ENCODE results near the gene GPC4. TPM values are rescaled to one million over a fixed set of nuclear protein-coding genes. Genes with fewer than 3 reads are reported as not detected.

Gene GPC4
- total and polyA plus RNA-seq, 4 donors, result 0.23 to 1.3 (median 0.71) TPM

DNA sequence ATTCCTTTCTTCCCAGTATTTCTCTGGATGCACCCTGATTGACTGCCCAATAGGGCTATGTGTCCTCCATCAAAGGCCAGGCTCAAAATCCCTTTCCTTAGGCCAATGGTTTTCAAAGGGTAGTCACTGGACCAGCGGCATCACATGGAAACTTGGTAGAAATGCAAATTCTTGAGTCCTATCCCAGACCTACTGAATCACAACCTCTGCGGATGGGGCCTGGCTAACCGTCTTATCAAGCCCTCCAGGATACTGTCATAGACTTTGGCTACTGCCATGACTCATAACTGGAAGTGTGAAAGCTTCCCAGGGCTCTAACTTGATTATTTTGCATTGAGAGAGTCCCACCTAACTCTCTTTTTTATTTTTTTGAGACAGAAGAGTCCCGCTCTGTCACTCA lies 125.2 kb downstream of the GPC4 start:
- H3K36me3 ChIP-seq (ENCODE audit: control insufficient read depth in 4 of 4, insufficient read depth in 3 of 4, low read depth in 1 of 4, low read length in 3 of 4), result no peaks in the 10 kb centered on the region
- no peaks in the 10 kb centered on the region for H3K4me1 ChIP-seq (ENCODE audit: control insufficient read depth in 4 of 4, insufficient read depth in 4 of 4, low read length in 3 of 4)
- no peak overlapping the region for H3K9ac ChIP-seq (ENCODE audit: low read depth in 1 of 2, low read length in 2 of 2)
- H3K27me3 ChIP-seq (ENCODE audit: control insufficient read depth in 4 of 4, insufficient read depth in 4 of 4, low read length in 3 of 4), result no peaks in the 10 kb centered on the region
- no peak for DNase-seq (ENCODE audit: low spot score)
- peaks cover 0 to 4% (median 0%) of the 10 kb centered on the region in 4 donors for H3K9me3 ChIP-seq (ENCODE audit: control insufficient read depth in 4 of 4, low read length in 3 of 4)
- WGBS, result 88% methylated on average over 4 of the region's 4 CpGs
- no peak overlapping the region for H3K4me3 ChIP-seq (ENCODE audit: low read depth in 1 of 3, low read length in 3 of 3)
- no peak for TF ChIP-seq GABPA (IDR thresholded peaks at IDR 0.05 in 1 of 2, conservative IDR thresholded peaks at IDR 0.05 in 1 of 2)
- no peak for TF ChIP-seq SP1 (IDR thresholded peaks at IDR 0.05)
- TF ChIP-seq HNF4G (IDR thresholded peaks at IDR 0.05), result no peak
- no peak for TF ChIP-seq TAF1 (conservative IDR thresholded peaks at IDR 0.05)
- TF ChIP-seq RAD21 (IDR thresholded peaks at IDR 0.05), result no peak
- TF ChIP-seq EGR1 (IDR thresholded peaks at IDR 0.05; ENCODE audit: low read depth in 2 of 2), result no peak
- TF ChIP-seq, protein P1, sequence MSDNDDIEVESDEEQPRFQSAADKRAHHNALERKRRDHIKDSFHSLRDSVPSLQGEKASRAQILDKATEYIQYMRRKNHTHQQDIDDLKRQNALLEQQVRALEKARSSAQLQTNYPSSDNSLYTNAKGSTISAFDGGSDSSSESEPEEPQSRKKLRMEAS (IDR thresholded peaks at IDR 0.05), result no peak
- TF ChIP-seq JUND (IDR thresholded peaks at IDR 0.05), result no peak
- no peak for TF ChIP-seq YY1 (IDR thresholded peaks at IDR 0.05)
- TF ChIP-seq, protein P2, sequence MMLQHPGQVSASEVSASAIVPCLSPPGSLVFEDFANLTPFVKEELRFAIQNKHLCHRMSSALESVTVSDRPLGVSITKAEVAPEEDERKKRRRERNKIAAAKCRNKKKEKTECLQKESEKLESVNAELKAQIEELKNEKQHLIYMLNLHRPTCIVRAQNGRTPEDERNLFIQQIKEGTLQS (IDR thresholded peaks at IDR 0.05), result no peak
- no peak for TF ChIP-seq HNF4A (conservative IDR thresholded peaks at IDR 0.05)
- no peak for TF ChIP-seq FOXA1 (IDR thresholded peaks at IDR 0.05)
- no peak for TF ChIP-seq NR2F2 (IDR thresholded peaks at IDR 0.05)
- no peak for TF ChIP-seq RXRA (IDR thresholded peaks at IDR 0.05)
- TF ChIP-seq, protein P3, sequence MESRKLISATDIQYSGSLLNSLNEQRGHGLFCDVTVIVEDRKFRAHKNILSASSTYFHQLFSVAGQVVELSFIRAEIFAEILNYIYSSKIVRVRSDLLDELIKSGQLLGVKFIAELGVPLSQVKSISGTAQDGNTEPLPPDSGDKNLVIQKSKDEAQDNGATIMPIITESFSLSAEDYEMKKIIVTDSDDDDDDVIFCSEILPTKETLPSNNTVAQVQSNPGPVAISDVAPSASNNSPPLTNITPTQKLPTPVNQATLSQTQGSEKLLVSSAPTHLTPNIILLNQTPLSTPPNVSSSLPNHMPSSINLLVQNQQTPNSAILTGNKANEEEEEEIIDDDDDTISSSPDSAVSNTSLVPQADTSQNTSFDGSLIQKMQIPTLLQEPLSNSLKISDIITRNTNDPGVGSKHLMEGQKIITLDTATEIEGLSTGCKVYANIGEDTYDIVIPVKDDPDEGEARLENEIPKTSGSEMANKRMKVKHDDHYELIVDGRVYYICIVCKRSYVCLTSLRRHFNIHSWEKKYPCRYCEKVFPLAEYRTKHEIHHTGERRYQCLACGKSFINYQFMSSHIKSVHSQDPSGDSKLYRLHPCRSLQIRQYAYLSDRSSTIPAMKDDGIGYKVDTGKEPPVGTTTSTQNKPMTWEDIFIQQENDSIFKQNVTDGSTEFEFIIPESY (IDR thresholded peaks at IDR 0.05), result no peak
- TF ChIP-seq, protein P4, sequence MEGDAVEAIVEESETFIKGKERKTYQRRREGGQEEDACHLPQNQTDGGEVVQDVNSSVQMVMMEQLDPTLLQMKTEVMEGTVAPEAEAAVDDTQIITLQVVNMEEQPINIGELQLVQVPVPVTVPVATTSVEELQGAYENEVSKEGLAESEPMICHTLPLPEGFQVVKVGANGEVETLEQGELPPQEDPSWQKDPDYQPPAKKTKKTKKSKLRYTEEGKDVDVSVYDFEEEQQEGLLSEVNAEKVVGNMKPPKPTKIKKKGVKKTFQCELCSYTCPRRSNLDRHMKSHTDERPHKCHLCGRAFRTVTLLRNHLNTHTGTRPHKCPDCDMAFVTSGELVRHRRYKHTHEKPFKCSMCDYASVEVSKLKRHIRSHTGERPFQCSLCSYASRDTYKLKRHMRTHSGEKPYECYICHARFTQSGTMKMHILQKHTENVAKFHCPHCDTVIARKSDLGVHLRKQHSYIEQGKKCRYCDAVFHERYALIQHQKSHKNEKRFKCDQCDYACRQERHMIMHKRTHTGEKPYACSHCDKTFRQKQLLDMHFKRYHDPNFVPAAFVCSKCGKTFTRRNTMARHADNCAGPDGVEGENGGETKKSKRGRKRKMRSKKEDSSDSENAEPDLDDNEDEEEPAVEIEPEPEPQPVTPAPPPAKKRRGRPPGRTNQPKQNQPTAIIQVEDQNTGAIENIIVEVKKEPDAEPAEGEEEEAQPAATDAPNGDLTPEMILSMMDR (IDR thresholded peaks at IDR 0.05; ENCODE audit: low read depth, low read length, missing input control), result no peak
- TF ChIP-seq, protein P5, sequence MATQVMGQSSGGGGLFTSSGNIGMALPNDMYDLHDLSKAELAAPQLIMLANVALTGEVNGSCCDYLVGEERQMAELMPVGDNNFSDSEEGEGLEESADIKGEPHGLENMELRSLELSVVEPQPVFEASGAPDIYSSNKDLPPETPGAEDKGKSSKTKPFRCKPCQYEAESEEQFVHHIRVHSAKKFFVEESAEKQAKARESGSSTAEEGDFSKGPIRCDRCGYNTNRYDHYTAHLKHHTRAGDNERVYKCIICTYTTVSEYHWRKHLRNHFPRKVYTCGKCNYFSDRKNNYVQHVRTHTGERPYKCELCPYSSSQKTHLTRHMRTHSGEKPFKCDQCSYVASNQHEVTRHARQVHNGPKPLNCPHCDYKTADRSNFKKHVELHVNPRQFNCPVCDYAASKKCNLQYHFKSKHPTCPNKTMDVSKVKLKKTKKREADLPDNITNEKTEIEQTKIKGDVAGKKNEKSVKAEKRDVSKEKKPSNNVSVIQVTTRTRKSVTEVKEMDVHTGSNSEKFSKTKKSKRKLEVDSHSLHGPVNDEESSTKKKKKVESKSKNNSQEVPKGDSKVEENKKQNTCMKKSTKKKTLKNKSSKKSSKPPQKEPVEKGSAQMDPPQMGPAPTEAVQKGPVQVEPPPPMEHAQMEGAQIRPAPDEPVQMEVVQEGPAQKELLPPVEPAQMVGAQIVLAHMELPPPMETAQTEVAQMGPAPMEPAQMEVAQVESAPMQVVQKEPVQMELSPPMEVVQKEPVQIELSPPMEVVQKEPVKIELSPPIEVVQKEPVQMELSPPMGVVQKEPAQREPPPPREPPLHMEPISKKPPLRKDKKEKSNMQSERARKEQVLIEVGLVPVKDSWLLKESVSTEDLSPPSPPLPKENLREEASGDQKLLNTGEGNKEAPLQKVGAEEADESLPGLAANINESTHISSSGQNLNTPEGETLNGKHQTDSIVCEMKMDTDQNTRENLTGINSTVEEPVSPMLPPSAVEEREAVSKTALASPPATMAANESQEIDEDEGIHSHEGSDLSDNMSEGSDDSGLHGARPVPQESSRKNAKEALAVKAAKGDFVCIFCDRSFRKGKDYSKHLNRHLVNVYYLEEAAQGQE (IDR thresholded peaks at IDR 0.05), result no peak
- no peak for TF ChIP-seq FOXA2 (IDR thresholded peaks at IDR 0.05)
- no peak overlapping the region for H3K27ac ChIP-seq (ENCODE audit: low read depth in 1 of 2, low read length in 2 of 2)
